ENCODE results near the gene PTCH1. TPM values are rescaled to one million over a fixed set of nuclear protein-coding genes. Genes with fewer than 3 reads are reported as not detected.

The PTCH1 gene
- total RNA-seq, 3 donors from 2014 or later, result 6.6 to 9.9 (median 6.6) TPM

DNA sequence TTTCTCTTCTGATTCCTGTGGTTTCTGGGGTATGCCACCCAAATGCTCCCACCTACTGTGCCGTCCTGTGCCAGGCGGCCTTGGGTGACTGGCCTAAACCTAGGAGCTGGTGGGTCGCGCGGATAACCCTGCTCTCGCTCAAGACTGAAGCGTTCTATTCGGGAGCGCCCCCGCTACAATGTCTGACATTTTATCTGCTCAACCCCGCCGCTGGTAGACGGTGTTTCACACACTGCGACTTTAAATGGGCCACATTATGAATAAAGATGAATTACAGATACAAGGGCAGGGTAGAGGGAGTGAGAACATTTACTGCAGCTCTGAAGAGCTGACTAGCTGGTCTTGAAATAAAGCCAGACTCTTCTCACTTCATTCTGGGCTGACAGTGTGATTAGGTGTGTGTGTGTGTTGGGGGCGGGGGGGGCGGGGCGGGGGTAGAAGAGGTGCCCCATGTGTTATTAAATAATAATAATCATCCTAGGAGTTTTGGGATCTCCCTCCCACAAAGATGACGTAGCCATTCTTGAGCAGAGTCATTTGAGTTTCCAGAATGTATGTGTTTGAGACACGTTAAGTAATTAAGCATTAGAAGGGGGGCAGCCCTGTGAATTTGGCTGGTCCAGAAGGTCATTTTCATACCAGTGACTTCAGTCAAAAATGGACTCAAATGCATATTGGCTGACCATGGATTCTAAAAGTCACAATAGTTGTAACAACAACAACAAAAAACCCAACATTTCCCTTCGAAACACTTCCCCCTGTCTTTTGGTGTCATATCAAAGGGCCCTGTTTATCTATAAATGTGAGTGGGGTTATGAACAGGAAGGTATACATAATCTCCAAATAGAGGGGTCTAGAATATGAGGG, 1.0 kb upstream of the PTCH1 start:
- no peaks in the 10 kb centered on the region for H3K27me3 ChIP-seq
- peaks cover 4 to 5% of the 10 kb centered on the region in 2 donors for H3K4me1 ChIP-seq
- no peaks in the 10 kb centered on the region for H3K9me3 ChIP-seq
- no peak overlapping the region for H3K27ac ChIP-seq
- TF ChIP-seq POLR2A (IDR thresholded peaks at IDR 0.05) (no peak), POLR2AphosphoS5 (IDR thresholded peaks at IDR 0.05) (no peak)
- TF ChIP-seq, protein P1, sequence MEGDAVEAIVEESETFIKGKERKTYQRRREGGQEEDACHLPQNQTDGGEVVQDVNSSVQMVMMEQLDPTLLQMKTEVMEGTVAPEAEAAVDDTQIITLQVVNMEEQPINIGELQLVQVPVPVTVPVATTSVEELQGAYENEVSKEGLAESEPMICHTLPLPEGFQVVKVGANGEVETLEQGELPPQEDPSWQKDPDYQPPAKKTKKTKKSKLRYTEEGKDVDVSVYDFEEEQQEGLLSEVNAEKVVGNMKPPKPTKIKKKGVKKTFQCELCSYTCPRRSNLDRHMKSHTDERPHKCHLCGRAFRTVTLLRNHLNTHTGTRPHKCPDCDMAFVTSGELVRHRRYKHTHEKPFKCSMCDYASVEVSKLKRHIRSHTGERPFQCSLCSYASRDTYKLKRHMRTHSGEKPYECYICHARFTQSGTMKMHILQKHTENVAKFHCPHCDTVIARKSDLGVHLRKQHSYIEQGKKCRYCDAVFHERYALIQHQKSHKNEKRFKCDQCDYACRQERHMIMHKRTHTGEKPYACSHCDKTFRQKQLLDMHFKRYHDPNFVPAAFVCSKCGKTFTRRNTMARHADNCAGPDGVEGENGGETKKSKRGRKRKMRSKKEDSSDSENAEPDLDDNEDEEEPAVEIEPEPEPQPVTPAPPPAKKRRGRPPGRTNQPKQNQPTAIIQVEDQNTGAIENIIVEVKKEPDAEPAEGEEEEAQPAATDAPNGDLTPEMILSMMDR (IDR thresholded peaks at IDR 0.05), result no peak
- H3K36me3 ChIP-seq, result no peaks in the 10 kb centered on the region
- intact Hi-C loops (cut with DNase I; ENCODE audit: low total_unique reads), result no loop called here
- DNase-seq (ENCODE audit: low spot score in 2 of 2), result no peak
- peak overlapping the region in 1 of 3 donors; percentile 75 for H3K4me3 ChIP-seq

GRCh38 chr9:95516221-95516733, 494 bp downstream of the PTCH1 start:
- intact Hi-C loops (cut with DNase I; ENCODE audit: low total_unique reads), result no loop called here
- DNase-seq (ENCODE audit: low spot score in 2 of 2), result no peak
- Histone ChIP-seq H3K27me3 (no peaks in the 10 kb centered on the region), H3K36me3 (no peaks in the 10 kb centered on the region), H3K9me3 (no peaks in the 10 kb centered on the region), H3K4me1 (peaks cover 4 to 5% of the 10 kb centered on the region in 2 donors), H3K4me3 (peak overlapping the region; percentile 54 to 75 (median 59)), H3K27ac (no peak overlapping the region)
- TF ChIP-seq POLR2A (IDR thresholded peaks at IDR 0.05) (no peak), POLR2AphosphoS5 (IDR thresholded peaks at IDR 0.05) (no peak)
- TF ChIP-seq, protein P1 (IDR thresholded peaks at IDR 0.05), result no peak

DNA sequence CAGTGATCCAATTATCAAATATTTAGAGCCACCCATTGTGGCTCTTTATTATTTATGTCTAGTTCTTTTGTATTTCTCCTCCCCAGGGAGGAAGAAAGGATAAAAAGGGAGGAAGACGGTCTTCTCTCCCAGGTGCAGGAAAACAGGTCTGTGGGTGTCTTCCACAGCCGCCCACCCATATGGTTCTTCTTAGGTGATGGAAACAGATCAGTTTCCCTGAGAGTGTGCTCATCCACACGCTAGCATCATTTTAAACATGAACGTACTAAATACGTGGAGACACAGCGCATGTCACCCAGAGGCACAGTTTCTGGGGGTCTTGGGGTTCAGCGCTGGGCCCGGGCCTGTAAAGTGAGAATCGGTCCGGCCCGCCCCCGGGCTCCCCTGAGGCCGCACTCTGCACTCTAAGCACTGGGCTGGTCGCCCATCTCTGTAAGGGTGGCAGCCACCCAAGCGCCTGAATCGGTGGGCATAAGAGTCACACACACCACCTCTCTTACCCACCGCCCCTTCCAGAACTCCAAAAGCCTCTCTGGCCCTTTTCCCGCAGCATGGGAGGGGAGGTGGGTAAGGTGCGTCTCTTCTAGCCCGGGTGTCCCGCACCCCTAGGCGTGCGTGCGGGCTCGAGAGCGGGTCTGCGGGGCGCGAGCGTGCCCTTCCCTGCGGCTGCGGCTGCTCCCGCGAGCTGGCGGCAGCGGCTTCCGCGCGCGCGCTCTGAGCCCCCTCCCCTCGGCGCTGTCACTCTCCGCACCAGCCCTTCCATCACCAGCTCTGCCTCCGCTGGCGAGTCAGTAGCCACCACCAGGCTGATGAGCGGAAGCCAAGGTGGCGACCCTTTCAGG, 1.3 kb downstream of the PTCH1 start:
- intact Hi-C loops (cut with DNase I; ENCODE audit: low total_unique reads), result no loop called here

GRCh38 chr9:95514342-95514741, 2.4 kb downstream of the PTCH1 start:
- intact Hi-C loops (cut with DNase I; ENCODE audit: low total_unique reads), result no loop called here
- Histone ChIP-seq H3K27me3 (no peaks in the 10 kb centered on the region), H3K4me3 (no peak overlapping the region), H3K27ac (no peak overlapping the region), H3K36me3 (no peaks in the 10 kb centered on the region), H3K9me3 (no peaks in the 10 kb centered on the region), H3K4me1 (peaks cover 4 to 5% of the 10 kb centered on the region in 2 donors)
- no peak for DNase-seq (ENCODE audit: low spot score in 2 of 2)
- no peak for TF ChIP-seq POLR2AphosphoS5 (IDR thresholded peaks at IDR 0.05)
- TF ChIP-seq, protein P1 (IDR thresholded peaks at IDR 0.05), result no peak
- TF ChIP-seq POLR2A (IDR thresholded peaks at IDR 0.05), result no peak

More for the DNA sequence above, 1.3 kb downstream of the PTCH1 start:
- TF ChIP-seq POLR2A (IDR thresholded peaks at IDR 0.05), result no peak
- TF ChIP-seq, protein P1 (IDR thresholded peaks at IDR 0.05), result no peak
- TF ChIP-seq POLR2AphosphoS5 (IDR thresholded peaks at IDR 0.05), result no peak
- no peaks in the 10 kb centered on the region for H3K9me3 ChIP-seq
- peak overlapping the region; percentile 54 to 75 (median 59) for H3K4me3 ChIP-seq
- H3K27ac ChIP-seq, result no peak overlapping the region
- H3K27me3 ChIP-seq, result no peaks in the 10 kb centered on the region
- peaks cover 4 to 5% of the 10 kb centered on the region in 2 donors for H3K4me1 ChIP-seq
- DNase-seq (ENCODE audit: low spot score in 2 of 2), result no peak
- H3K36me3 ChIP-seq, result no peaks in the 10 kb centered on the region
